Hepatocyte (in vitro differentiated cells): ENCODE results near the gene RPP25L. TPM values are rescaled to one million over a fixed set of nuclear protein-coding genes. Genes with fewer than 3 reads are reported as not detected.

Experiments
- DNase-seq: peaks from one replicate; pipeline ENCODE4 v3.0.0-alpha.2; 2016; ENCODE audit warnings: low spot score
- H2AFZ ChIP-seq: fragments of 200-600 bp; sonication (generic); 2 replicates; pipeline ENCODE4 v1.6.0; 2016; ENCODE audit warnings: antibody characterized with exemption, mild to moderate bottlenecking
- H3K27ac ChIP-seq: fragments of 200-600 bp; sonication (generic); 2 replicates; pipeline ENCODE4 v1.5.1; 2016; ENCODE audit warnings: mild to moderate bottlenecking
- H3K27me3 ChIP-seq: fragments of 200-600 bp; sonication (generic); 2 replicates; pipeline ENCODE4 v1.6.1; 2016
- H3K36me3 ChIP-seq: fragments of 200-600 bp; sonication (generic); replicated peaks from 2 replicates; pipeline ENCODE4 v1.5.1; 2016; ENCODE audit warnings: low read depth; ENCODE audit not compliant: insufficient read depth
- H3K4me1 ChIP-seq: fragments of 200-600 bp; sonication (generic); 2 replicates; pipeline ENCODE4 v1.5.1; 2016; ENCODE audit warnings: mild to moderate bottlenecking, moderate library complexity; ENCODE audit not compliant: insufficient read depth
- H3K4me2 ChIP-seq: fragments of 200-600 bp; sonication (generic); 2 replicates; pipeline ENCODE4 v1.6.0; 2016
- H3K4me3 ChIP-seq: fragments of 200-600 bp; sonication (generic); 2 replicates; pipeline ENCODE4 v1.5.1; 2016; ENCODE audit warnings: mild to moderate bottlenecking
- H3K79me2 ChIP-seq: fragments of 200-600 bp; sonication (generic); 2 replicates; pipeline ENCODE4 v1.6.0; 2017; ENCODE audit warnings: mild to moderate bottlenecking
- H3K9me2 ChIP-seq: fragments of 200-600 bp; sonication (generic); replicated peaks from 2 replicates; pipeline ENCODE4 v1.6.0; 2017; ENCODE audit warnings: mild to moderate bottlenecking; ENCODE audit not compliant: insufficient read depth
- H3K9me3 ChIP-seq: fragments of 200-600 bp; sonication (generic); 2 replicates; pipeline ENCODE4 v1.5.1; 2016; ENCODE audit warnings: low read depth, mild to moderate bottlenecking
- H4K20me1 ChIP-seq: fragments of 200-600 bp; sonication (generic); 2 replicates; pipeline ENCODE4 v1.6.0; 2016; ENCODE audit warnings: mild to moderate bottlenecking; ENCODE audit not compliant: insufficient read depth, poor library complexity, severe bottlenecking
- EZH2 ChIP-seq: fragments of 200-600 bp; sonication (generic); IDR thresholded peaks from 2 replicates; pipeline ENCODE4 v1.6.1; 2016; ENCODE audit warnings: antibody characterized with exemption, mild to moderate bottlenecking, borderline replicate concordance
- EZH2phosphoT487 ChIP-seq: fragments of 200-600 bp; sonication (generic); IDR thresholded peaks from one replicate; pipeline ENCODE4 v1.6.1; 2018; ENCODE audit warnings: antibody characterized with exemption, mild to moderate bottlenecking, low read depth, moderate library complexity; ENCODE audit not compliant: unreplicated experiment, severe bottlenecking
- WGBS: methylation state at CpG from one replicate; pipeline ENCODE4 v1.1.6; 2016; ENCODE audit warnings: low lambda C conversion rate; ENCODE audit errors: missing lambda C conversion rate; 5-methylcytosine and 5-hydroxymethylcytosine counted together
- polyA plus RNA-seq: library from polyadenylated mRNA; unstranded; fragments of >200 nt; fragmentation: Nextera tagmentation; extraction: Ambion mirVana; gene quantifications from 2 replicates; pipeline ENCODE4 v1.2.1, GENCODE V29; 2016
- total RNA-seq: library from RNA; depleted of rRNA; stranded (reverse); fragments of >200 nt; gene quantifications from 2 replicates; pipeline ENCODE4 v1.2.3, GENCODE V29; 2014
- TF ChIP-seq, protein P1 (sequence below): fragments of 200-600 bp; sonication (generic); IDR thresholded peaks from 2 replicates; pipeline ENCODE4 v1.5.1; 2016; ENCODE audit warnings: antibody characterized with exemption, mild to moderate bottlenecking; ENCODE audit not compliant: poor library complexity

The RPP25L gene
- total and polyA plus RNA-seq, 2 experiments from 2014 or later: 30.0 to 35.7 TPM

DNA sequence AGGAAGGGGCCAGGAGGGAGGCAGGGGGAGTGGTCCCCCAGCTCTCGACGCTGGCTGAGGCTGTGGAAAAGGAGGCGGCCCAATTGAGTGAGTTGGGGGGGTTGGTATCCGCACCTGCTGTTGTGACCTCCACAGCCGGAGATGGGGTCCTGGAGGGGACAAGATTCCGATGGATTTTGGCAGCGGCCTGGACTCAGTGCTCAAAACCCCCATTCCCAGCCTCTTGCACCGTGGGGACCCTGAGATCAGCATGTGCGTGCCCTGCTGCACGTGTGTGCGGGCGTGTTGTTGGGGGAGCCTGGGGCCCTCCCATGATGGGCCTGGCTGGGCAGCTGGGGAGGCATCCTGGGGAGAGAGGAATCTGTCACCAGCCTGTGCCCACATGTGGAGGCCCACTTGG is 37.3 kb downstream of the RPP25L start:
- Histone ChIP-seq H3K79me2 (no peaks in the 10 kb centered on the region), H3K27ac (no peak overlapping the region), H4K20me1 (no peaks in the 10 kb centered on the region), H3K4me1 (peaks cover 32% of the 10 kb centered on the region), H3K36me3 (no peaks in the 10 kb centered on the region), H3K4me2 (no peak overlapping the region), H3K4me3 (no peak overlapping the region), H2AFZ (no peak overlapping the region), H3K9me3 (no peaks in the 10 kb centered on the region), H3K27me3 (peaks cover 39% of the 10 kb centered on the region), H3K9me2 (no peaks in the 10 kb centered on the region)
- DNase-seq: no peak
- TF ChIP-seq EZH2 (no peak), EZH2phosphoT487 (no peak)
- TF ChIP-seq, protein P1, sequence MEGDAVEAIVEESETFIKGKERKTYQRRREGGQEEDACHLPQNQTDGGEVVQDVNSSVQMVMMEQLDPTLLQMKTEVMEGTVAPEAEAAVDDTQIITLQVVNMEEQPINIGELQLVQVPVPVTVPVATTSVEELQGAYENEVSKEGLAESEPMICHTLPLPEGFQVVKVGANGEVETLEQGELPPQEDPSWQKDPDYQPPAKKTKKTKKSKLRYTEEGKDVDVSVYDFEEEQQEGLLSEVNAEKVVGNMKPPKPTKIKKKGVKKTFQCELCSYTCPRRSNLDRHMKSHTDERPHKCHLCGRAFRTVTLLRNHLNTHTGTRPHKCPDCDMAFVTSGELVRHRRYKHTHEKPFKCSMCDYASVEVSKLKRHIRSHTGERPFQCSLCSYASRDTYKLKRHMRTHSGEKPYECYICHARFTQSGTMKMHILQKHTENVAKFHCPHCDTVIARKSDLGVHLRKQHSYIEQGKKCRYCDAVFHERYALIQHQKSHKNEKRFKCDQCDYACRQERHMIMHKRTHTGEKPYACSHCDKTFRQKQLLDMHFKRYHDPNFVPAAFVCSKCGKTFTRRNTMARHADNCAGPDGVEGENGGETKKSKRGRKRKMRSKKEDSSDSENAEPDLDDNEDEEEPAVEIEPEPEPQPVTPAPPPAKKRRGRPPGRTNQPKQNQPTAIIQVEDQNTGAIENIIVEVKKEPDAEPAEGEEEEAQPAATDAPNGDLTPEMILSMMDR: no peak
- WGBS: 94% methylated on average over 12 of the region's 12 CpGs

DNA sequence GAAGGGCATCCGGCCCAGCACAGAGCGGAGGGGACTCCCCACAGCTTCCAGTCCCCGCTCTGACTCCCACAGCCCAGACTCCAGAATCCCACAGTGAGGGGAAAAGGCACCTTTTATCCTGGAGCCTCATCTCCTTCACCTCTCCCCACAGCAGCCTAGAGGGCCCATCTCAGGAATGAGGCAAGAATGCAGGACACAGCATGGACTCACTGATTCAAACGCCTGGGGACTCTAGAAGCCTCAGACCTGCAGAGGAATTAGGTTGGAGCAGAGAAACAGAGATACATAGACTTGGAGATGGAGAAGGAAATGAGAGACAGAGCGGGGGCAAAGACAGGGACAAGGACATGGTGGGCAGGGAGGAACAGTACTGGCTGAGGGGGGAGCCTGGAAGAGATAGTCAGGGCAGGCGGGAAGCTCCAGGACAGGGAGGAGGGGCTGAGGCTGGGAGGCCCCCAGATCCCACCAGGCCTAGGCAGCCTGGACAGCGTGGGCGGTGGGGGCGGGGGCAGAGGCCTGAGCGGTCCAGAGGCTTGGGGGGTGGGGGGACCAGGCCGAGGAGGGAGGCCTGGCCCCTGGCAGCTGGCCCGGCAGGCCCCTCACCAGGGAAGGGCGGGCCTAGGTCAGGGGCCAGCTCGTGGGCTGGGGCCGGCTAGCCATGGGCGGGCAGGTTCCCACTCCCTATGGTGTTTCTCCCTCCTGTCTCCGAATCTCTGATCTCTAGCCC is 38.1 kb downstream of the RPP25L start:
- Histone ChIP-seq H3K4me3 (no peak overlapping the region), H3K9me2 (no peaks in the 10 kb centered on the region), H3K27ac (no peak overlapping the region), H4K20me1 (no peaks in the 10 kb centered on the region), H3K4me1 (peaks cover 23% of the 10 kb centered on the region), H3K27me3 (peaks cover 30% of the 10 kb centered on the region), H3K36me3 (no peaks in the 10 kb centered on the region), H3K79me2 (no peaks in the 10 kb centered on the region), H2AFZ (no peak overlapping the region), H3K9me3 (no peaks in the 10 kb centered on the region), H3K4me2 (no peak overlapping the region)
- TF ChIP-seq, protein P1: no peak
- TF ChIP-seq EZH2: no peak
- no peak for TF ChIP-seq EZH2phosphoT487
- DNase-seq: no peak
- WGBS: 81% methylated on average over 11 of the region's 17 CpGs

DNA sequence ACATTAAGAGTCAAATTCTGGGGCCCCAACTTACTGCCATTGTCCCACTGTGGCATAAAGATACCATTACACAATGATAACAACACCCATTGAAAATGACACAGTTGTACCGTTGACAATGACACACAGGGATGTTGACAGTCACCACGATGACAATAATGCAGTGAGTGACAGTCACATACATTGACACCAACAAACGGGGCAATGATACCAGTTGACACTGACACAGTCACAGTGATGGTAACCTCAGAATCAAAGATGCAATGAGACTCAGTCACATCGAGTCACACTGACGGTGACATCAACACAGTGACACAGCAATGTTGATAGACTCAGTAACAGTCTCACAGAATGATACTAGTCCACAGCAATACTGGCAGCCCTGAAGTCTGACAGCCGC is 39.3 kb downstream of the RPP25L start:
- Histone ChIP-seq H4K20me1 (no peaks in the 10 kb centered on the region), H3K9me2 (no peaks in the 10 kb centered on the region), H3K27me3 (peaks cover 21% of the 10 kb centered on the region), H3K9me3 (no peaks in the 10 kb centered on the region), H3K36me3 (no peaks in the 10 kb centered on the region), H3K4me3 (no peak overlapping the region), H3K4me1 (peaks cover 18% of the 10 kb centered on the region), H3K79me2 (no peaks in the 10 kb centered on the region), H2AFZ (no peak overlapping the region), H3K27ac (no peak overlapping the region), H3K4me2 (no peak overlapping the region)
- DNase-seq: no peak
- 91% methylated on average over 6 of the region's 6 CpGs for WGBS
- no peak for TF ChIP-seq EZH2phosphoT487
- TF ChIP-seq, protein P1: no peak
- no peak for TF ChIP-seq EZH2
